Activated CD4-positive, alpha-beta T cell treated with anti-CD3 and anti-CD28 coated beads for 36 hours (primary cell): ENCODE results near the gene PRAC1. TPM values are rescaled to one million over a fixed set of nuclear protein-coding genes. Genes with fewer than 3 reads are reported as not detected.

Source experiments
- ATAC-seq: fragments of 200-7000 bp; cut with Tn5 transposase; one replicate; pipeline ENCODE4 v1.10.0; 2021; ENCODE audit warnings: mild to moderate bottlenecking, moderate library complexity
- CTCF ChIA-PET: fragments of 350-600 bp; sonication (Branson Sonifier 250); formaldehyde crosslinking; loops from one replicate; lab custom pipeline; 2021; ENCODE audit warnings: antibody characterized with exemption; lab: Charles Lee
- POLR2A ChIA-PET: fragments of 350-600 bp; sonication (Branson Sonifier 250); formaldehyde crosslinking; loops from one replicate; lab custom pipeline; 2021; ENCODE audit warnings: antibody characterized with exemption, inconsistent platforms; lab: Charles Lee
- DNase-seq: peaks from one replicate; pipeline ENCODE4 v3.0.0-alpha.2; 2020
- H3K27ac Mint-ChIP-seq: one replicate; pipeline ENCODE4 v1.8.0; 2021; ENCODE audit warnings: mixed read lengths
- H3K27me3 Mint-ChIP-seq: one replicate; pipeline ENCODE4 v1.8.0; 2021; ENCODE audit warnings: mixed read lengths
- H3K36me3 Mint-ChIP-seq: one replicate; pipeline ENCODE4 v1.8.0; 2021; ENCODE audit warnings: low read depth, mixed read lengths
- H3K4me1 Mint-ChIP-seq: one replicate; pipeline ENCODE4 v1.8.0; 2021; ENCODE audit warnings: mixed read lengths
- H3K4me3 Mint-ChIP-seq: one replicate; pipeline ENCODE4 v1.8.0; 2021; ENCODE audit warnings: mild to moderate bottlenecking, moderate library complexity, mixed read lengths
- H3K9me3 Mint-ChIP-seq: one replicate; pipeline ENCODE4 v1.8.0; 2021; ENCODE audit warnings: low read depth, mixed read lengths
- intact Hi-C, 2 experiments: fragments of 100-400 bp; cut with DNase I in 1 of 2; cut with micrococcal nuclease in 1 of 2; formaldehyde crosslinking; loops; one replicate each; pipeline versions ENCODE4 v1.14.2 to v1.15.1; 2022 to 2024; cut with DNase I, micrococcal nuclease
- microRNA-seq: library from miRNA; unstranded; fragments of <30 nt; microRNA quantifications from one replicate; pipeline ENCODE4 v1.2.0, GENCODE V29; 2021; ENCODE audit warnings: borderline replicate concordance
- total RNA-seq, 2 experiments: library from RNA; stranded (reverse); gene quantifications; one replicate each; pipeline ENCODE4 v1.2.3, GENCODE V29; 2021

PRAC1 gene
- total RNA-seq, 2 experiments from 2014 or later = not detected

DNA sequence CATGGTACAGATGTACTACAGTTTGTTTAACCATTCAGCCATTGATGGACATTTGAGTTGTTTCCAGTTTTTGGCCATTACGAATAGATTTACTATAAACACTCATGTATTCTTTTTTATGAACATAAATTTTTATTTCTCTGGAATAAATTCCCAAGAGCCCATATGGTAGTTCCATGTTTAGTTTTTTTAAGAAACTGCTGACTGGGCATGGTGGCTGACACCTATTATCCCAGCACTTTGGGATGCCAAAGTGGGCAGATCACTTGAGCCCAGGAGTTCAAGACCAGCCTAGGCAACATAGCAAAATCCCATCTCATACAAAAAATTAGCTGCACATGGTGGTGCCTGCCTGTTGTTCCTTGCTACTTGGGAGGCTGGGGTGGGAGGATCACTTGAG lies 30.3 kb downstream of the PRAC1 start:
- Mint-ChIP-seq H3K27ac (no peak overlapping the region), H3K9me3 (peaks cover 1% of the 10 kb centered on the region), H3K36me3 (no peaks in the 10 kb centered on the region), H3K27me3 (peaks cover 19% of the 10 kb centered on the region), H3K4me3 (no peak overlapping the region), H3K4me1 (no peaks in the 10 kb centered on the region)
- DNase-seq (no peak), ATAC-seq (no peak)
- ChIA-PET CTCF (interaction anchor here (1.3 kb wide), 1 partner anchor 14 kb away, joined by 8 read pairs; no protein-coding TSS in a partner anchor), POLR2A (no interaction called here)
- intact Hi-C loops = no loop called here

DNA sequence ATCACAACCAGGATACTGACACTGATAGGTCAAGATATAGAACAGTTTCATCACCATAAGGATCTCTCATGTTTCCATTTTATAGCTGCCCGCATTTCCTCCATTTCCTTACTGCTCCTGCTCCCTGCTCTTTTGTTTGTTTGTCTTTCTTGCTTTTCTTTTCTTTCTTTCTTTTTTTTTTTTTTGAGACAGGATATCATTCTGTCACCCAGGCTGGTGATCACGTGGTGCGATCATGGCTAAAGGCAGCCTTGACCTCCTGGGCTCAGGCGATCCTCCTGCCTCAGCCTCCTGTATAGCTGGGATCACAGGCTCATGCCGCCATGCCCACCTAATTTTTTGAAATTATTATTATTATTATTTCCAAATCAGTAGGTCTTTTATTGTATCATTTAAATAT lies 31.7 kb downstream of the PRAC1 start:
- Mint-ChIP-seq H3K27ac (no peak overlapping the region), H3K9me3 (peaks cover 1% of the 10 kb centered on the region), H3K27me3 (peaks cover 10% of the 10 kb centered on the region), H3K36me3 (no peaks in the 10 kb centered on the region), H3K4me3 (no peak overlapping the region), H3K4me1 (no peaks in the 10 kb centered on the region)
- intact Hi-C loops = no loop called here
- ChIA-PET CTCF (interaction anchor here (1.0 kb wide), 1 partner anchor 10 kb away, joined by 3 read pairs; no protein-coding TSS in a partner anchor), POLR2A (no interaction called here)
- ATAC-seq = no peak
- DNase-seq = no peak

DNA sequence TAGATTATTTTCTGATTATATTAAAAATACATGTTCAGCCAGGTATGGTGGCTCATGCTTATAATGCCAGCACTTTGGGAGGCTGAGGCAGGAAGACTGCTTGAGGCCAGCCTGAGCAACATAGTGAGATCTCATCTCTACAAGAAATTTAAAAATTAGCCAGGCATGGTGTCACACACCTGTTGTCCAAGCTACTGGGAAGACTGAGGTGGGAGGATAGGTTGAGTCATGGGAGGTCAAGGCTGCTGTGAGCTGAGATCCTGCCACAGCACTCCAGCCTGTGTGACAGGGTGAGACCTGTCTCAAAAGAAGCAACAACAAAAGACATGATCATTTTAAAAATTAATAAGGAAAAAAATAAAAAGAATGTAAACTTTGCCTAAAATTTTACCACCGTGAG lies 40.7 kb downstream of the PRAC1 start:
- POLR2A ChIA-PET = no interaction called here
- H3K36me3 Mint-ChIP-seq = no peaks in the 10 kb centered on the region
- no peak overlapping the region for H3K27ac Mint-ChIP-seq
- peaks cover 37% of the 10 kb centered on the region for H3K27me3 Mint-ChIP-seq
- H3K4me3 Mint-ChIP-seq = no peak overlapping the region
- CTCF ChIA-PET = interaction anchor here (0.7 to 1.8 kb wide), 7 partner anchors 9 to 202 kb away, joined by 3 to 7 read pairs (median 3); no protein-coding TSS in a partner anchor
- H3K9me3 Mint-ChIP-seq = no peaks in the 10 kb centered on the region
- DNase-seq = no peak
- intact Hi-C loops = no loop called here
- no peak for ATAC-seq
- no peaks in the 10 kb centered on the region for H3K4me1 Mint-ChIP-seq

- Mint-ChIP-seq H3K27ac (no peak overlapping the region), H3K9me3 (no peaks in the 10 kb centered on the region), H3K4me1 (no peaks in the 10 kb centered on the region), H3K27me3 (peaks cover 35% of the 10 kb centered on the region), H3K4me3 (no peak overlapping the region), H3K36me3 (no peaks in the 10 kb centered on the region)
- intact Hi-C loops = loop anchor here (2.0 to 10.0 kb wide), 4 partner anchors 37 to 355 kb away; no protein-coding TSS in a partner anchor
- ChIA-PET POLR2A (interaction anchor here (1.2 kb wide), 1 partner anchor 30 kb away, joined by 3 read pairs; no protein-coding TSS in a partner anchor), CTCF (interaction anchor here (0.6 to 4.8 kb wide), 57 partner anchors 8 to 801 kb away, joined by 3 to 70 read pairs (median 5); partner anchors contain the start of genes ATP5MC1, PRAC1 and PRAC2)
- ATAC-seq = no peak
- no peak for DNase-seq
Measured at GRCh38 chr17:48679385-48680096, 42.8 kb downstream of the PRAC1 start.

DNA sequence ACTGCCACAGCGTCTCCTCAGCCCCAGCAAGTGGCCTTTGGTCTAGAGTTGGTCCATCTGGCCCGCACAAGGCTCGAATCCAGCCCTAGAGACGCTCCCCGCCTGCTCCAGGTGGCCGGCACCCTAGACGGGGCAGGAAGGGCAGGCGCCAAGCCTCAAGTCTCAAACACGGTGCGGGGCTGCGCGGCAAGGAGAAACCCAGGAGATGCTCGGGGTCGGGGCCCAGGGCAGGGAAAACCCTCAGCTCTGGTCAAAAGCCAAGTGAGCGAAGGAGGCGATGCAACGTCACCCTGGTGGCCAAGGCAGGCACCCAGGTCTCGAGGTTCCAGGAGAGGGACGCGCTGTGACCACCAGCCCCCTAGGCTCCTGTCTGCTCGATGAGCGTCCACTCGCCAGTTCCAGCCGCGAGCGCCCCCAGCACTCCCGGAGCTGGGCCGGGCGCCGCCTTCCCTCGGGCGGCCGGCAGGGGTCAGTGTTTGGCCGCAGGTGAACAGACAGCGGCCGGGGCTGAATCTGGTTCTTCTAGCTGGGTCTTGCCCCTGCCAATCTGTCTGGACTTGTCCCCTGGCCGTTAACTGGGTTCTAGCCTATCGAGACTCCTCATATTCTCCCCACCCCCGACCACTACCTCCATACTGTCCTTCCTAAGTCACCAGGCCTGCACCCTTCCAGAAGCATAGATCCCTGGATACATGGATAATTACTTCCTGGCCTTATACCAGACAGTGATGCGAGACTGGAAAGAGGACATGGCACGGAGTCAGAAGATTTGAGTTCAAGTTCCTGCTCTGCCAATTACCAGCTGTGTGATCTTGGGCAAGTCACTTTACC lies 44.0 kb downstream of the PRAC1 start:
- POLR2A ChIA-PET = interaction anchor here (0.5 to 1.2 kb wide), 3 partner anchors 31 to 321 kb away, joined by 3 read pairs; no protein-coding TSS in a partner anchor
- no peak overlapping the region for H3K27ac Mint-ChIP-seq
- no peaks in the 10 kb centered on the region for H3K36me3 Mint-ChIP-seq
- DNase-seq (peak; percentile 84), ATAC-seq (peak; percentile 92)
- no peaks in the 10 kb centered on the region for H3K9me3 Mint-ChIP-seq
- H3K4me1 Mint-ChIP-seq = no peaks in the 10 kb centered on the region
- no peak overlapping the region for H3K4me3 Mint-ChIP-seq
- H3K27me3 Mint-ChIP-seq = peaks cover 34% of the 10 kb centered on the region
- intact Hi-C loops = loop anchor here (1.0 to 10.0 kb wide), 8 partner anchors 38 to 356 kb away; no protein-coding TSS in a partner anchor
- CTCF ChIA-PET = interaction anchor here (0.5 to 4.8 kb wide), 74 partner anchors 9 to 803 kb away, joined by 3 to 70 read pairs (median 5); partner anchors contain the start of genes ATP5MC1, PRAC1 and PRAC2

DNA sequence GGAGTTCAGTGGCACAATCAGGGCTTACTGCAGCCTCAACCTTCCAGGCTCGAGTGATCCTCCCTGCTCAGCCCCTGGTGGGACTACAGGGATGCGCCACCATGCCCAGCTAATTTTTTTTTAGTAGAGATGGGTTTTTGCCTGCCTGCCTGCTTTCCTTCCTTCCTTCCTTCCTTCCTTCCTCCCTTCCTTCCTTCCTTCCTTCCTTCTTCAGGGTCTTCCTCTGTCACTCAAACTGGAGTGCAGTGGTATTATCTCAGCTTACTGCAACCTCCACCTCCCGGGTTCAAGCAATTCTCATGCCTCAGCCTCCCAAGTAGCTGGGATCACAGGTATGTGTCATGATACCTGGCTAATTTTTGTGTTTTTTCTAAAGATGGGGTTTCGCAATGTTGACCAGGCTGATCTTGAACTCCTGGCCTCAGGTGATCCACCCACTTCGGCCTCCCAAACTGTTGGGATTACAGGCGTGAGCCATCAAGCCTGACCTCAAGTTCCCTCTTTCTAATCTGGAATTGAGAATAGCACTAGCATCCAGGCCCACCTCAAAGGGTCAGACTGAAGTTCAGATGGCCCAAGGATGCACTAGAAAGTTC lies 45.3 kb downstream of the PRAC1 start:
- POLR2A ChIA-PET = no interaction called here

DNA sequence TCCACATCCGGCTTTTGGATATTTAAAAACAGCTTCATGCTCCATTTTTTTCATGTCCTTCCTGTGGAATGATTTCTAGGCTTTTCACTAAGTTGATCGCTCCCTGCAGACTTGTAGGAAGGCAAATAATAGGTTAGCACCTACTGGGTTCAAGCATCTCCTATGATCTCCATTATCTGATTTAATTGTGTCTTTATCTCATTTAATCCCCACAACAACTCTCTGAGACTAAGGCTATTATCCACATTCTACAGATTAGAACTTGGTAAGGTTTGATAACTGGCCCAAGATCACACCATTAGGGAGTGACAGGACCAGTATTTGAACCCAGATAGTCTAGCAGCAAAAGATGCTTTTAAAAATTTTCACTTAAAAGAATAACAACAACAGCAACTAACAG lies 50.0 kb downstream of the PRAC1 start:
- intact Hi-C loops = loop anchor here in 1 of 2 experiments (5.0 to 10.0 kb wide), 2 partner anchors 50 to 362 kb away; partner anchors contain the start of genes PRAC1 and PRAC2
- Mint-ChIP-seq H3K36me3 (no peaks in the 10 kb centered on the region), H3K4me1 (peaks cover 6% of the 10 kb centered on the region), H3K9me3 (no peaks in the 10 kb centered on the region), H3K27ac (no peak overlapping the region), H3K27me3 (peaks cover 28% of the 10 kb centered on the region), H3K4me3 (no peak overlapping the region)
- ATAC-seq (no peak), DNase-seq (no peak)
- CTCF ChIA-PET = interaction anchor here (0.6 to 1.8 kb wide), 15 partner anchors 9 to 364 kb away, joined by 3 to 7 read pairs (median 3); partner anchors contain the start of gene PRAC2
- POLR2A ChIA-PET = no interaction called here

More for the DNA sequence above, 45.3 kb downstream of the PRAC1 start:
- ATAC-seq (no peak), DNase-seq (no peak)
- intact Hi-C loops = loop anchor here in 1 of 2 experiments (10.0 kb wide), 1 partner anchor 358 kb away; no protein-coding TSS in a partner anchor
- H3K27me3 Mint-ChIP-seq = peaks cover 29% of the 10 kb centered on the region
- H3K9me3 Mint-ChIP-seq = no peaks in the 10 kb centered on the region
- H3K27ac Mint-ChIP-seq = no peak overlapping the region
- CTCF ChIA-PET = interaction anchor here (0.6 to 4.8 kb wide), 11 partner anchors 10 to 358 kb away, joined by 3 to 70 read pairs (median 4); no protein-coding TSS in a partner anchor
- no peaks in the 10 kb centered on the region for H3K4me1 Mint-ChIP-seq
- no peak overlapping the region for H3K4me3 Mint-ChIP-seq
- H3K36me3 Mint-ChIP-seq = no peaks in the 10 kb centered on the region

Small RNA genes within 50 kb of the gene (microRNA-seq; reads per million reads assigned to microRNA genes)
- not detected for gene MIR3185

Other genes with a start within 250 kb of the PRAC1 start
- not detected for gene HOXB1, start 191.5 kb downstream of the PRAC1 start, total RNA-seq
- gene HOXB2, start 177.4 kb downstream of the PRAC1 start, total RNA-seq = 1 to 10 TPM; 2.8 to 3.3 TPM
- gene HOXB4, start 144.2 kb downstream of the PRAC1 start, total RNA-seq = 1 to 10 TPM in 1 of 2 experiments, under 1 TPM in 1; 0.66 to 1.1 TPM
- 1 to 10 TPM in 1 of 2 experiments, under 1 TPM in 1; 0.47 to 1.2 TPM for gene HOXB3, start 132.3 kb downstream of the PRAC1 start, total RNA-seq
- gene HOXB5, start 128.7 kb downstream of the PRAC1 start, total RNA-seq = not detected
- gene HOXB6, start 117.5 kb downstream of the PRAC1 start, total RNA-seq = not detected
- under 1 TPM; 0.25 to 0.30 TPM for gene HOXB7, start 111.5 kb downstream of the PRAC1 start, total RNA-seq
- gene HOXB8, start 107.2 kb downstream of the PRAC1 start, total RNA-seq = not detected
- 1 to 10 TPM; 1.9 to 2.5 TPM for gene HOXB9, start 96.2 kb downstream of the PRAC1 start, total RNA-seq
- gene PRAC2, start 667 bp upstream of the PRAC1 start, total RNA-seq = not detected
- not detected for gene HOXB13, start 6.2 kb upstream of the PRAC1 start, total RNA-seq
- gene TTLL6, start 94.7 kb upstream of the PRAC1 start, total RNA-seq = not detected
- gene CALCOCO2, start 108.5 kb upstream of the PRAC1 start, total RNA-seq = 100 to 1,000 TPM in 1 of 2 experiments, 10 to 100 TPM in 1; 66.7 to 102 TPM
- gene ATP5MC1, start 170.3 kb upstream of the PRAC1 start, total RNA-seq = 100 to 1,000 TPM; 102 to 124 TPM
- gene UBE2Z, start 185.9 kb upstream of the PRAC1 start, total RNA-seq = 100 to 1,000 TPM; 104 TPM
- 10 to 100 TPM; 59.5 to 94.0 TPM for gene SNF8, start 222.3 kb upstream of the PRAC1 start, total RNA-seq
- gene GIP, start 246.1 kb upstream of the PRAC1 start, total RNA-seq = not detected